ENCODE measurements around the gene PHLDA3.

The PHLDA3 gene

GRCh38 chr1:201455098-201455497, 13.9 kb downstream of the PHLDA3 start:
- DNase-seq, result no peak
- TF ChIP-seq GATA1 (IDR thresholded peaks at IDR 0.05; ENCODE audit: low read depth, low read length) (no peak), POLR2A (IDR thresholded peaks at IDR 0.05; ENCODE audit: low read length) (no peak)

GRCh38 chr1:201454608-201455007, 14.4 kb downstream of the PHLDA3 start:
- DNase-seq, result no peak
- TF ChIP-seq POLR2A (IDR thresholded peaks at IDR 0.05; ENCODE audit: low read length), result no peak
- TF ChIP-seq GATA1 (IDR thresholded peaks at IDR 0.05; ENCODE audit: low read depth, low read length), result no peak

- no peak for TF ChIP-seq POLR2A (IDR thresholded peaks at IDR 0.05; ENCODE audit: low read length)
- TF ChIP-seq GATA1 (IDR thresholded peaks at IDR 0.05; ENCODE audit: low read depth, low read length), result no peak
- DNase-seq, result no peak
These were observed 16.1 kb downstream of the PHLDA3 start for GRCh38 chr1:201452866-201453265.

- DNase-seq, result no peak
- TF ChIP-seq POLR2A (IDR thresholded peaks at IDR 0.05; ENCODE audit: low read length) (no peak), GATA1 (IDR thresholded peaks at IDR 0.05; ENCODE audit: low read depth, low read length) (no peak)
These were observed 18.2 kb downstream of the PHLDA3 start for GRCh38 chr1:201450721-201451291.

- DNase-seq, result no peak
- TF ChIP-seq GATA1 (IDR thresholded peaks at IDR 0.05; ENCODE audit: low read depth, low read length) (no peak), POLR2A (IDR thresholded peaks at IDR 0.05; ENCODE audit: low read length) (no peak)
These were observed 20.0 kb downstream of the PHLDA3 start for GRCh38 chr1:201448990-201449389.

- DNase-seq, result peak; percentile 48 to 62
- no peak for TF ChIP-seq POLR2A (IDR thresholded peaks at IDR 0.05; ENCODE audit: low read length)
- no peak for TF ChIP-seq GATA1 (IDR thresholded peaks at IDR 0.05; ENCODE audit: low read depth, low read length)
These were observed 20.8 kb downstream of the PHLDA3 start for GRCh38 chr1:201447903-201448871.

- no peak for DNase-seq
- TF ChIP-seq GATA1 (IDR thresholded peaks at IDR 0.05; ENCODE audit: low read depth, low read length), result no peak
These were observed 23.7 kb downstream of the PHLDA3 start for GRCh38 chr1:201445310-201445709.

GRCh38 chr1:201444792-201445191, 24.2 kb downstream of the PHLDA3 start:
- DNase-seq, result no peak
- TF ChIP-seq POLR2A (IDR thresholded peaks at IDR 0.05; ENCODE audit: low read length) (no peak), GATA1 (IDR thresholded peaks at IDR 0.05; ENCODE audit: low read depth, low read length) (no peak)

- no peak for DNase-seq
- TF ChIP-seq GATA1 (IDR thresholded peaks at IDR 0.05; ENCODE audit: low read depth, low read length), result no peak
- TF ChIP-seq POLR2A (IDR thresholded peaks at IDR 0.05; ENCODE audit: low read length), result no peak
These were observed 25.2 kb downstream of the PHLDA3 start for GRCh38 chr1:201443747-201444146.

GRCh38 chr1:201436969-201437368, 32.0 kb downstream of the PHLDA3 start:
- no peak for DNase-seq
- no peak for TF ChIP-seq GATA1 (IDR thresholded peaks at IDR 0.05; ENCODE audit: low read depth, low read length)

GRCh38 chr1:201436393-201436792, 32.6 kb downstream of the PHLDA3 start:
- TF ChIP-seq POLR2A (IDR thresholded peaks at IDR 0.05; ENCODE audit: low read length), result no peak
- no peak for TF ChIP-seq GATA1 (IDR thresholded peaks at IDR 0.05; ENCODE audit: low read depth, low read length)
- no peak for DNase-seq

GRCh38 chr1:201434266-201434665, 34.7 kb downstream of the PHLDA3 start:
- no peak for TF ChIP-seq POLR2A (IDR thresholded peaks at IDR 0.05; ENCODE audit: low read length)
- TF ChIP-seq GATA1 (IDR thresholded peaks at IDR 0.05; ENCODE audit: low read depth, low read length), result no peak
- no peak for DNase-seq

- TF ChIP-seq POLR2A (IDR thresholded peaks at IDR 0.05; ENCODE audit: low read length) (no peak), GATA1 (IDR thresholded peaks at IDR 0.05; ENCODE audit: low read depth, low read length) (no peak)
- DNase-seq, result no peak
These were observed 35.4 kb downstream of the PHLDA3 start for GRCh38 chr1:201433609-201434008.

GRCh38 chr1:201430776-201431175, 38.2 kb downstream of the PHLDA3 start:
- TF ChIP-seq GATA1 (IDR thresholded peaks at IDR 0.05; ENCODE audit: low read depth, low read length) (no peak), POLR2A (IDR thresholded peaks at IDR 0.05; ENCODE audit: low read length) (no peak)

More at GRCh38 chr1:201430776-201431175, 38.2 kb downstream of the PHLDA3 start:
- no peak for DNase-seq
